Measurements from ENCODE around the gene SLC38A4.

The SLC38A4 gene

GRCh38 chr12:46801293-46801692 lies 24.5 kb downstream of the SLC38A4 start:
- no peak for TF ChIP-seq CTCF (IDR thresholded peaks at IDR 0.05; ENCODE audit: low read length, missing control alignments)
- no peak overlapping the region for H3K4me3 ChIP-seq (replicated peaks; ENCODE audit: low read depth, low read length)
- DNase-seq (ENCODE audit: low read depth) = no peak

- DNase-seq (ENCODE audit: low read depth) = no peak
- no peak overlapping the region for H3K4me3 ChIP-seq (replicated peaks; ENCODE audit: low read depth, low read length)
- no peak for TF ChIP-seq CTCF (IDR thresholded peaks at IDR 0.05; ENCODE audit: low read length, missing control alignments)
Measured at GRCh38 chr12:46800160-46800559, 25.6 kb downstream of the SLC38A4 start.

- no peak for DNase-seq (ENCODE audit: low read depth)
- H3K4me3 ChIP-seq (replicated peaks; ENCODE audit: low read depth, low read length) = no peak overlapping the region
- TF ChIP-seq CTCF (IDR thresholded peaks at IDR 0.05; ENCODE audit: low read length, missing control alignments) = no peak
Measured at GRCh38 chr12:46798648-46799047, 27.1 kb downstream of the SLC38A4 start.

- TF ChIP-seq CTCF (IDR thresholded peaks at IDR 0.05; ENCODE audit: low read length, missing control alignments) = no peak
- no peak overlapping the region for H3K4me3 ChIP-seq (replicated peaks; ENCODE audit: low read depth, low read length)
- DNase-seq (ENCODE audit: low read depth) = no peak
Measured at GRCh38 chr12:46798056-46798455, 27.7 kb downstream of the SLC38A4 start.

GRCh38 chr12:46795988-46796387 lies 29.8 kb downstream of the SLC38A4 start:
- no peak for TF ChIP-seq CTCF (IDR thresholded peaks at IDR 0.05; ENCODE audit: low read length, missing control alignments)
- no peak overlapping the region for H3K4me3 ChIP-seq (replicated peaks; ENCODE audit: low read depth, low read length)
- no peak for DNase-seq (ENCODE audit: low read depth)

GRCh38 chr12:46794593-46795190 lies 31.1 kb downstream of the SLC38A4 start:
- DNase-seq (ENCODE audit: low read depth) = no peak
- TF ChIP-seq CTCF (IDR thresholded peaks at IDR 0.05; ENCODE audit: low read length, missing control alignments) = no peak
- no peak overlapping the region for H3K4me3 ChIP-seq (replicated peaks; ENCODE audit: low read depth, low read length)

- DNase-seq (ENCODE audit: low read depth) = no peak
- no peak for TF ChIP-seq CTCF (IDR thresholded peaks at IDR 0.05; ENCODE audit: low read length, missing control alignments)
- H3K4me3 ChIP-seq (replicated peaks; ENCODE audit: low read depth, low read length) = no peak overlapping the region
Measured at GRCh38 chr12:46792925-46793324, 32.9 kb downstream of the SLC38A4 start.
